HCT116 (cell line): ENCODE results near the gene RRAD. TPM values are rescaled to one million over a fixed set of nuclear protein-coding genes. Genes with fewer than 3 reads are reported as not detected.

ENCODE experiments used
- ATAC-seq: fragments of 200-7000 bp; cut with Tn5 transposase; 2 replicates; pipeline ENCODE4 v1.9.1; 2020; ENCODE audit warnings: mild to moderate bottlenecking, moderate library complexity
- BruUV-seq: library from RNA; stranded (reverse); fragments of 400-500 nt; replicated peaks from 2 replicates; lab custom pipeline; 2021; lab: Mats Ljungman, UMichigan
- CTCF ChIA-PET: fragments of 300-600 bp; sonication (Branson Sonifier 250); formaldehyde crosslinking; loops from one replicate; lab custom pipeline; 2021; ENCODE audit warnings: antibody characterized with exemption; lab: Charles Lee
- POLR2A ChIA-PET: fragments of 300-600, 350-600 bp; sonication (Branson Sonifier 250); formaldehyde crosslinking; loops from one replicate; lab custom pipeline; 2021; ENCODE audit warnings: antibody characterized with exemption; lab: Charles Lee
- RAD21 ChIA-PET, 2 experiments: fragments of 300-600 bp; sonication (Branson Sonifier 250); formaldehyde crosslinking; loops; one replicate each; lab custom pipeline; 2023; ENCODE audit warnings: low total read pairs in 2 of 2; ENCODE audit not compliant: uncharacterized antibody in 2 of 2, unreplicated experiment in 2 of 2, low non-redundant PET in 1 of 2; lab: Charles Lee
- DNase-seq: peaks from one replicate; pipeline ENCODE4 v3.0.0-alpha.2; 2010; ENCODE audit warnings: low read depth, low spot score
- H2AFZ ChIP-seq: fragments of 200-600 bp; shearing (Covaris generic), sonication (generic); 2 replicates; pipeline ENCODE4 v1.6.1; 2017; ENCODE audit warnings: low read depth, mixed run types, mixed read lengths, antibody characterized with exemption, low read length; ENCODE audit not compliant: poor library complexity, severe bottlenecking
- H3K27ac ChIP-seq: 2 replicates; pipeline ENCODE4 v1.5.1; 2012; ENCODE audit warnings: low read depth, low read length
- H3K27me3 ChIP-seq: fragments of 200-600 bp; sonication (generic); 2 replicates; pipeline ENCODE4 v1.6.1; 2016; ENCODE audit warnings: mixed run types, low read length, mixed read lengths; ENCODE audit not compliant: insufficient read depth
- H3K36me3 ChIP-seq, 2 experiments: fragments of 200-500 bp in 1 of 2; fragments of 200-600 bp in 1 of 2; sonication (Bioruptor generic) in 1 of 2; sonication (generic) in 1 of 2; 2 replicates each; pipeline versions ENCODE4 v1.5.1 to v1.6.1; 2014 to 2016; ENCODE audit warnings: low read length in 2 of 2, inconsistent platforms in 1 of 2, mixed read lengths in 1 of 2, mixed run types in 1 of 2; ENCODE audit not compliant: insufficient read depth in 2 of 2, control insufficient read depth in 1 of 2
- H3K4me1 ChIP-seq, 2 experiments: fragments of 200-600 bp in 1 of 2; sonication (generic) in 1 of 2; 2 replicates each; pipeline versions ENCODE4 v1.5.1 to v1.6.1; 2012 to 2017; ENCODE audit warnings: low read length in 2 of 2, inconsistent platforms in 1 of 2, mild to moderate bottlenecking in 1 of 2, mixed read lengths in 1 of 2, mixed run types in 1 of 2, moderate library complexity in 1 of 2; ENCODE audit not compliant: insufficient read depth in 2 of 2, control insufficient read depth in 1 of 2
- H3K4me2 ChIP-seq: fragments of 200-600 bp; sonication (generic); 2 replicates; pipeline ENCODE4 v1.6.1; 2017; ENCODE audit warnings: mixed run types, low read length, mixed read lengths
- H3K4me3 ChIP-seq, 2 experiments: fragments of 200-600 bp in 1 of 2; sonication (generic) in 1 of 2; replicated peaks in 1 of 2; 2 replicates each; pipeline ENCODE4 v1.5.1; 2011 to 2016; ENCODE audit warnings: low read length in 2 of 2, control low read depth in 1 of 2, low read depth in 1 of 2, mild to moderate bottlenecking in 1 of 2, mixed read lengths in 1 of 2, mixed run types in 1 of 2
- H3K79me2 ChIP-seq: fragments of 200-600 bp; sonication (generic); 2 replicates; pipeline ENCODE4 v1.6.1; 2017; ENCODE audit warnings: mild to moderate bottlenecking, mixed run types, low read length, moderate library complexity, mixed read lengths; ENCODE audit not compliant: insufficient read depth
- H3K9ac ChIP-seq: fragments of 200-600 bp; sonication (generic); 2 replicates; pipeline ENCODE4 v1.6.1; 2016; ENCODE audit warnings: low read length, mixed read lengths
- H3K9me2 ChIP-seq: fragments of 200-600 bp; sonication (generic), shearing (Covaris generic); 2 replicates; pipeline ENCODE4 v1.6.1; 2017; ENCODE audit warnings: mixed run types, mild to moderate bottlenecking, moderate library complexity; ENCODE audit not compliant: insufficient read depth
- H3K9me3 ChIP-seq, 2 experiments: fragments of 200-500 bp in 1 of 2; fragments of 200-600 bp in 1 of 2; sonication (Bioruptor generic) in 1 of 2; sonication (generic) in 1 of 2; 2 replicates each; pipeline ENCODE4 v1.6.1; 2014 to 2017; ENCODE audit warnings: low read length in 2 of 2, mixed read lengths in 2 of 2, inconsistent platforms in 1 of 2, low read depth in 1 of 2, mild to moderate bottlenecking in 1 of 2, mixed run types in 1 of 2, moderate library complexity in 1 of 2; ENCODE audit not compliant: control insufficient read depth in 1 of 2, insufficient read depth in 1 of 2
- H4K20me1 ChIP-seq: fragments of 200-600 bp; sonication (generic), shearing (Covaris generic); 2 replicates; pipeline ENCODE4 v1.6.1; 2017; ENCODE audit warnings: mixed run types, mild to moderate bottlenecking, moderate library complexity; ENCODE audit not compliant: insufficient read depth
- intact Hi-C: fragments of 100-400 bp; cut with micrococcal nuclease; formaldehyde crosslinking; loops from 2 replicates; pipeline ENCODE4 v1.10.0; 2022
- total RNA-seq: library from RNA; stranded (reverse); gene quantifications from one replicate; pipeline ENCODE4 v1.2.1, GENCODE V29; 2021; ENCODE audit not compliant: unreplicated experiment
- TF ChIP-seq, protein P1 (sequence below), 3 experiments: fragments of 200-600 bp in 1 of 3; sonication (generic) in 1 of 3; IDR thresholded peaks in 2 of 3; conservative IDR thresholded peaks in 1 of 3; 2 replicates each; pipeline ENCODE4 v1.5.1; 2012 to 2017; ENCODE audit warnings: low read depth in 2 of 3, low read length in 2 of 3, antibody characterized with exemption in 1 of 3, borderline replicate concordance in 1 of 3, control low read depth in 1 of 3, mild to moderate bottlenecking in 1 of 3, mixed read lengths in 1 of 3, mixed run types in 1 of 3, moderate library complexity in 1 of 3; ENCODE audit not compliant: insufficient read depth in 1 of 3
- TF ChIP-seq, protein P2 (sequence below): IDR thresholded peaks from 2 replicates; pipeline ENCODE4 v1.6.1; 2011; ENCODE audit warnings: mild to moderate bottlenecking, low read length, moderate library complexity; ENCODE audit not compliant: insufficient replicate concordance; ENCODE audit errors: extremely low read depth

The RRAD gene
- total RNA-seq, 1 experiment from 2014 or later = 2.2 TPM

DNA sequence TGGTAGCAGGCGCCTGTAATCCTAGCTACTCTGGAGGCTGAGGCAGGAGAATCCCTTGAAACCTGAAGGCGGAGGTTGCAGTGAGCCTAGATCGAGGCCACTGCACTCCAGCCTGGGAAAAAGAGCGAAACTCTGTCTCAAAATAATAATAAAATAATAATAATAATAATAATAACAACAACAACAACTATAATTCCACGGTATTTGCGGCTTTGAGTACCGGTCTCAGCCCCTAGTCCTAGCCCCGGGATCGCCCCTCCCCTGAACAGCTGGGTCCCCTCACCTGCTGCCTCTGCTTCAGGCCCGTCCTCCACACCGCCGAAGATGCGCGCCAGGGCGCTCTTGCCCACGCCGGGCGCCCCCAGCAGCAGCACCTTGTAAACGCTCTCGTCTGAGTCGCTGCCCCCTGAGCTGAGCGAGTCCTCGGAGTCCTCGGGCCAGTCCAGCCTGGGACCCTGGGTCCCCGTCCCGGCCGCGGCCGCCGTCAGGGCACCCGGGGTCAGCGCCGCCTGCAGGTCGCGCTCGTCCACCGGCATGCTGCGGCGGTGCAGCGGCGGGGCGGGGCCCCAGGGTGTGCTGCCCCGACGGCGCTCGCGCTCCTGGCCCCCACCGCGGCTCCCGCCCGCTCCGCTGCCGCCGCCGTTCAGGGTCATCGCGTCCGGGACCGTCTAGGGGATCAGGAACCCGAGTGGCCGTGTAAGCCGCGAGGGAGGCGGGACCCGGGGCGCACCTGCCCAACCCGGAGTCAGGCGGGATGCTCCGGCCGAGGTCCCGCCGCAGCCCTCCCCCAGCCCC is 611 bp downstream of the RRAD start:
- no peaks in the 10 kb centered on the region for H3K9me2 ChIP-seq
- intact Hi-C loops = no loop called here
- H3K79me2 ChIP-seq = no peaks in the 10 kb centered on the region
- no peaks in the 10 kb centered on the region for H4K20me1 ChIP-seq
- ChIA-PET POLR2A (no interaction called here), CTCF (no interaction called here), RAD21 (no interaction called here)
- H3K36me3 ChIP-seq = no peaks in the 10 kb centered on the region
- peak overlapping the region; percentile 15 to 42 for H3K4me3 ChIP-seq
- H3K27ac ChIP-seq = no peak overlapping the region; the same call in 1 of the 2 replicates
- no peak for DNase-seq
- peak; percentile 85 for ATAC-seq
- H3K4me2 ChIP-seq = peak overlapping the region; percentile 70
- H3K27me3 ChIP-seq = no peaks in the 10 kb centered on the region
- TF ChIP-seq, protein P1, sequence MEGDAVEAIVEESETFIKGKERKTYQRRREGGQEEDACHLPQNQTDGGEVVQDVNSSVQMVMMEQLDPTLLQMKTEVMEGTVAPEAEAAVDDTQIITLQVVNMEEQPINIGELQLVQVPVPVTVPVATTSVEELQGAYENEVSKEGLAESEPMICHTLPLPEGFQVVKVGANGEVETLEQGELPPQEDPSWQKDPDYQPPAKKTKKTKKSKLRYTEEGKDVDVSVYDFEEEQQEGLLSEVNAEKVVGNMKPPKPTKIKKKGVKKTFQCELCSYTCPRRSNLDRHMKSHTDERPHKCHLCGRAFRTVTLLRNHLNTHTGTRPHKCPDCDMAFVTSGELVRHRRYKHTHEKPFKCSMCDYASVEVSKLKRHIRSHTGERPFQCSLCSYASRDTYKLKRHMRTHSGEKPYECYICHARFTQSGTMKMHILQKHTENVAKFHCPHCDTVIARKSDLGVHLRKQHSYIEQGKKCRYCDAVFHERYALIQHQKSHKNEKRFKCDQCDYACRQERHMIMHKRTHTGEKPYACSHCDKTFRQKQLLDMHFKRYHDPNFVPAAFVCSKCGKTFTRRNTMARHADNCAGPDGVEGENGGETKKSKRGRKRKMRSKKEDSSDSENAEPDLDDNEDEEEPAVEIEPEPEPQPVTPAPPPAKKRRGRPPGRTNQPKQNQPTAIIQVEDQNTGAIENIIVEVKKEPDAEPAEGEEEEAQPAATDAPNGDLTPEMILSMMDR (IDR thresholded peaks at IDR 0.05 in 2 of 3, conservative IDR thresholded peaks at IDR 0.05 in 1 of 3; ENCODE audit: borderline replicate concordance in 1 of 3, insufficient read depth in 1 of 3, low read depth in 2 of 3, low read length in 2 of 3) = peak in 1 of 3 experiments; percentile 45; a peak in 3 of 6 replicates
- TF ChIP-seq, protein P2, sequence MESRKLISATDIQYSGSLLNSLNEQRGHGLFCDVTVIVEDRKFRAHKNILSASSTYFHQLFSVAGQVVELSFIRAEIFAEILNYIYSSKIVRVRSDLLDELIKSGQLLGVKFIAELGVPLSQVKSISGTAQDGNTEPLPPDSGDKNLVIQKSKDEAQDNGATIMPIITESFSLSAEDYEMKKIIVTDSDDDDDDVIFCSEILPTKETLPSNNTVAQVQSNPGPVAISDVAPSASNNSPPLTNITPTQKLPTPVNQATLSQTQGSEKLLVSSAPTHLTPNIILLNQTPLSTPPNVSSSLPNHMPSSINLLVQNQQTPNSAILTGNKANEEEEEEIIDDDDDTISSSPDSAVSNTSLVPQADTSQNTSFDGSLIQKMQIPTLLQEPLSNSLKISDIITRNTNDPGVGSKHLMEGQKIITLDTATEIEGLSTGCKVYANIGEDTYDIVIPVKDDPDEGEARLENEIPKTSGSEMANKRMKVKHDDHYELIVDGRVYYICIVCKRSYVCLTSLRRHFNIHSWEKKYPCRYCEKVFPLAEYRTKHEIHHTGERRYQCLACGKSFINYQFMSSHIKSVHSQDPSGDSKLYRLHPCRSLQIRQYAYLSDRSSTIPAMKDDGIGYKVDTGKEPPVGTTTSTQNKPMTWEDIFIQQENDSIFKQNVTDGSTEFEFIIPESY = no peak
- peaks cover 21 to 50% of the 10 kb centered on the region in 2 experiments for H3K4me1 ChIP-seq
- no peaks in the 10 kb centered on the region for H3K9me3 ChIP-seq
- H3K9ac ChIP-seq = no peak overlapping the region
- BruUV-seq = no TSS peak
- no peak overlapping the region for H2AFZ ChIP-seq
